ENCODE measurements around the gene CLDN22. TPM values are rescaled to one million over a fixed set of nuclear protein-coding genes. Genes with fewer than 3 reads are reported as not detected.
"Not testable (repeated sequence)": the region's sequence is repeated elsewhere in the genome, so short reads cannot be mapped to it uniquely, and the experiment has no call there.

CLDN22 gene
- polyA plus RNA-seq, 1 of the 3 experiments (the other 2 are of a cell fraction) = 0.05 TPM

- no peaks in the 10 kb centered on the region for H3K79me2 ChIP-seq (ENCODE audit: insufficient read depth)
- H2AFZ ChIP-seq (ENCODE audit: low read depth) = no peak overlapping the region
- no peaks in the 10 kb centered on the region for H3K9me3 ChIP-seq
- no peak overlapping the region for H3K4me3 ChIP-seq (ENCODE audit: low read depth in 2 of 2, low read length in 1 of 2)
- no peak overlapping the region for H3K9ac ChIP-seq
- no peaks in the 10 kb centered on the region for H3K27me3 ChIP-seq (ENCODE audit: insufficient read depth)
- no peaks in the 10 kb centered on the region for H3K9me2 ChIP-seq
- no peak overlapping the region for H3K4me2 ChIP-seq
- H3F3A ChIP-seq (replicated peaks; ENCODE audit: insufficient read depth) = no peaks in the 10 kb centered on the region
- no peaks in the 10 kb centered on the region for H3K36me3 ChIP-seq (replicated peaks in 1 of 2; ENCODE audit: control insufficient read depth in 1 of 2, insufficient read depth in 2 of 2, low read length in 1 of 2)
- no peaks in the 10 kb centered on the region for H4K20me1 ChIP-seq (ENCODE audit: insufficient read depth)
- ChIA-PET POLR2A (no interaction called here), CTCF (no interaction called here)
- no peak for TF ChIP-seq USF1 (IDR thresholded peaks at IDR 0.05; ENCODE audit: borderline replicate concordance, low read depth)
- no peak for TF ChIP-seq RCOR1 (IDR thresholded peaks at IDR 0.05; ENCODE audit: low read length)
- TF ChIP-seq CTCF (IDR thresholded peaks at IDR 0.05) = no peak
- TF ChIP-seq GABPA (IDR thresholded peaks at IDR 0.05; ENCODE audit: low read depth) = no peak
- no peak for TF ChIP-seq RFX5 (IDR thresholded peaks at IDR 0.05; ENCODE audit: low read length)
- H3K4me1 ChIP-seq (ENCODE audit: control insufficient read depth in 1 of 2, insufficient read depth in 2 of 2, low read depth in 1 of 2, low read length in 1 of 2) = peaks cover 0 to 8% of the 10 kb centered on the region in 2 experiments; a peak in 1 of 4 replicates
- 94% methylated on average over 7 of the region's 7 CpGs for WGBS (ENCODE audit: low lambda C conversion rate)
- DNase-seq = no peak
- H3K27ac ChIP-seq (ENCODE audit: low read depth in 2 of 2, low read length in 1 of 2) = no peak overlapping the region
Observed at GRCh38 chr4:183324619-183325018, 4.5 kb upstream of the CLDN22 start.

- H3K9ac ChIP-seq; CTCF ChIA-PET; H2AFZ ChIP-seq (ENCODE audit: low read depth); DNase-seq; H3K27me3 ChIP-seq (ENCODE audit: insufficient read depth); H4K20me1 ChIP-seq (ENCODE audit: insufficient read depth); H3K9me2 ChIP-seq; H3K4me1 ChIP-seq (ENCODE audit: control insufficient read depth in 1 of 2, insufficient read depth in 2 of 2, low read depth in 1 of 2, low read length in 1 of 2); POLR2A ChIA-PET; H3K36me3 ChIP-seq (replicated peaks in 1 of 2; ENCODE audit: control insufficient read depth in 1 of 2, insufficient read depth in 2 of 2, low read length in 1 of 2); H3K4me2 ChIP-seq; H3K27ac ChIP-seq (ENCODE audit: low read depth in 2 of 2, low read length in 1 of 2); H3K9me3 ChIP-seq; H3F3A ChIP-seq (replicated peaks; ENCODE audit: insufficient read depth); H3K79me2 ChIP-seq (ENCODE audit: insufficient read depth); H3K4me3 ChIP-seq (ENCODE audit: low read depth in 2 of 2, low read length in 1 of 2): not testable (repeated sequence)
- WGBS (ENCODE audit: low lambda C conversion rate) = 94% methylated on average over 11 of the region's 11 CpGs
Observed at GRCh38 chr4:183324056-183324455, 4.0 kb upstream of the CLDN22 start.

- Histone ChIP-seq H3K79me2 (ENCODE audit: insufficient read depth) (no peaks in the 10 kb centered on the region), H2AFZ (ENCODE audit: low read depth) (no peak overlapping the region), H3K9ac (no peak overlapping the region), H3F3A (replicated peaks; ENCODE audit: insufficient read depth) (no peaks in the 10 kb centered on the region), H3K4me3 (ENCODE audit: low read depth in 2 of 2, low read length in 1 of 2) (no peak overlapping the region), H4K20me1 (ENCODE audit: insufficient read depth) (no peaks in the 10 kb centered on the region), H3K9me3 (no peaks in the 10 kb centered on the region), H3K4me1 (ENCODE audit: control insufficient read depth in 1 of 2, insufficient read depth in 2 of 2, low read depth in 1 of 2, low read length in 1 of 2) (peaks cover 0 to 8% of the 10 kb centered on the region in 2 experiments; a peak in 1 of 4 replicates), H3K27me3 (ENCODE audit: insufficient read depth) (no peaks in the 10 kb centered on the region), H3K27ac (ENCODE audit: low read depth in 2 of 2, low read length in 1 of 2) (no peak overlapping the region), H3K9me2 (no peaks in the 10 kb centered on the region), H3K36me3 (replicated peaks in 1 of 2; ENCODE audit: control insufficient read depth in 1 of 2, insufficient read depth in 2 of 2, low read length in 1 of 2) (no peaks in the 10 kb centered on the region), H3K4me2 (no peak overlapping the region)
- POLR2A ChIA-PET = no interaction called here
- CTCF ChIA-PET = no interaction called here
- WGBS (ENCODE audit: low lambda C conversion rate) = 90% methylated on average over 6 of the region's 6 CpGs
- DNase-seq = no peak
- TF ChIP-seq CTCF (IDR thresholded peaks at IDR 0.05) (no peak), ZBTB33 (IDR thresholded peaks at IDR 0.05; ENCODE audit: borderline replicate concordance, low read depth) (no peak), NRF1 (IDR thresholded peaks at IDR 0.05; ENCODE audit: low read depth, low read length) (no peak), EZH2phosphoT487 (IDR thresholded peaks at IDR 0.05; ENCODE audit: borderline replicate concordance, low read depth) (no peak), MAX (IDR thresholded peaks at IDR 0.05; ENCODE audit: low read depth) (no peak), GATA2 (CRISPR knock-in tag; IDR thresholded peaks at IDR 0.05) (no peak), RAD21 (IDR thresholded peaks at IDR 0.05; ENCODE audit: low read length) (no peak)
Observed at GRCh38 chr4:183323295-183323694, 3.2 kb upstream of the CLDN22 start.
